ENCODE data around the gene MAPK8. TPM values are rescaled to one million over a fixed set of nuclear protein-coding genes. Genes with fewer than 3 reads are reported as not detected.

Gene MAPK8
- total and polyA plus RNA-seq, 2 of the 4 experiments (the other 2 are of a cell fraction): 41.5 to 54.7 TPM

GRCh38 chr10:48480397-48481374 lies 174.2 kb downstream of the MAPK8 start:
- CTCF ChIA-PET: no interaction called here
- no peak for TF ChIP-seq NFE2L2 (IDR thresholded peaks at IDR 0.05; ENCODE audit: low read depth, low read length)

More at GRCh38 chr10:48480397-48481374, 174.2 kb downstream of the MAPK8 start:
- no peak overlapping the region for H4K8ac ChIP-seq (ENCODE audit: low read depth in 2 of 2, low read length in 2 of 2)
- H2AK5ac ChIP-seq (ENCODE audit: low read depth, low read length): no peak overlapping the region
- no peaks in the 10 kb centered on the region for H3K27me3 ChIP-seq (ENCODE audit: control insufficient read depth, insufficient read depth, low read length)
- dilution Hi-C loops (cut with HindIII; ENCODE audit: low sequenced_read_pairs, unreplicated experiment): no loop called here
- H3K27ac ChIP-seq (ENCODE audit: insufficient read depth, low read length): no peak overlapping the region
- H2BK20ac ChIP-seq (ENCODE audit: low read depth, low read length): no peak overlapping the region
- no TSS peak for BruUV-seq (replicated peaks)
- no peaks in the 10 kb centered on the region for H3K9me3 ChIP-seq (ENCODE audit: control insufficient read depth, insufficient read depth, low read length)
- no peak overlapping the region for H3K23ac ChIP-seq (ENCODE audit: low read depth, low read length)
- no peak overlapping the region for H3K14ac ChIP-seq (replicated peaks; ENCODE audit: low read depth, low read length)
- H4K91ac ChIP-seq (ENCODE audit: insufficient read depth, low read depth, low read length): no peak overlapping the region
- no peak overlapping the region for H3K9ac ChIP-seq (ENCODE audit: low read depth, low read length)
- H3K4me3 ChIP-seq (ENCODE audit: insufficient read depth, low read depth, low read length): no peak overlapping the region
- no peaks in the 10 kb centered on the region for H3K4me1 ChIP-seq (ENCODE audit: control insufficient read depth, insufficient read depth, low read length)
- in situ Hi-C loops (cut with MboI; ENCODE audit: low sequenced_read_pairs): no loop called here
- DNase-seq (no peak), ATAC-seq (ENCODE audit: low read depth) (no peak)
- H2AK9ac ChIP-seq (replicated peaks; ENCODE audit: low read depth, low read length, poor library complexity): no peak overlapping the region
- no peak overlapping the region for H2AFZ ChIP-seq (replicated peaks; ENCODE audit: low read length, poor library complexity)
- H4K20me1 ChIP-seq (ENCODE audit: insufficient read depth, low read length): peaks cover 13% of the 10 kb centered on the region; the same call in 1 of the 2 replicates
- no peak overlapping the region for H3K4me2 ChIP-seq (ENCODE audit: low read depth, low read length)
- WGBS, 2 experiments (ENCODE audit: extremely low coverage in 2 of 2, insufficient read length in 1 of 2): 31% methylated on average over 5 of the region's 20 CpGs; no CpG with 5 or more reads in 1 of the 2 experiments
- POLR2A ChIA-PET (ENCODE audit: unreplicated experiment): no interaction called here
- H3K9me1 ChIP-seq (ENCODE audit: insufficient read depth, low read length): peaks cover 7% of the 10 kb centered on the region; the same call in 1 of the 2 replicates
- intact Hi-C loops (cut with micrococcal nuclease): no loop called here
- no peak overlapping the region for H2BK120ac ChIP-seq (ENCODE audit: low read depth, low read length)
- no peak overlapping the region for H3K56ac ChIP-seq (ENCODE audit: extremely low read depth, insufficient read depth, low read length)
- H3K18ac ChIP-seq (ENCODE audit: low read depth, low read length): no peak overlapping the region
- no peak overlapping the region for H2BK5ac ChIP-seq (ENCODE audit: low read depth, low read length, poor library complexity, severe bottlenecking)
- H3K4ac ChIP-seq (ENCODE audit: low read depth, low read length): no peak overlapping the region
- no peak overlapping the region for H2BK15ac ChIP-seq (ENCODE audit: low read depth, low read length)
- peaks cover 21 to 59% of the 10 kb centered on the region in 2 experiments; a peak in 3 of 4 replicates for H3K79me1 ChIP-seq (ENCODE audit: low read depth in 1 of 2, low read length in 2 of 2)
- peaks cover 5% of the 10 kb centered on the region for H3K36me3 ChIP-seq (ENCODE audit: control insufficient read depth, insufficient read depth, low read length)
- H4K5ac ChIP-seq (ENCODE audit: low read depth, low read length): no peak overlapping the region

Data from IMR-90 (cell line).